ENCODE data around the gene OR52W1. TPM values are rescaled to one million over a fixed set of nuclear protein-coding genes. Genes with fewer than 3 reads are reported as not detected.

OR52W1 gene
- total and polyA plus RNA-seq, 2 donors (not counting 3 experiments of a cell fraction or from before 2014, with no cell fraction given) = not detected

DNA sequence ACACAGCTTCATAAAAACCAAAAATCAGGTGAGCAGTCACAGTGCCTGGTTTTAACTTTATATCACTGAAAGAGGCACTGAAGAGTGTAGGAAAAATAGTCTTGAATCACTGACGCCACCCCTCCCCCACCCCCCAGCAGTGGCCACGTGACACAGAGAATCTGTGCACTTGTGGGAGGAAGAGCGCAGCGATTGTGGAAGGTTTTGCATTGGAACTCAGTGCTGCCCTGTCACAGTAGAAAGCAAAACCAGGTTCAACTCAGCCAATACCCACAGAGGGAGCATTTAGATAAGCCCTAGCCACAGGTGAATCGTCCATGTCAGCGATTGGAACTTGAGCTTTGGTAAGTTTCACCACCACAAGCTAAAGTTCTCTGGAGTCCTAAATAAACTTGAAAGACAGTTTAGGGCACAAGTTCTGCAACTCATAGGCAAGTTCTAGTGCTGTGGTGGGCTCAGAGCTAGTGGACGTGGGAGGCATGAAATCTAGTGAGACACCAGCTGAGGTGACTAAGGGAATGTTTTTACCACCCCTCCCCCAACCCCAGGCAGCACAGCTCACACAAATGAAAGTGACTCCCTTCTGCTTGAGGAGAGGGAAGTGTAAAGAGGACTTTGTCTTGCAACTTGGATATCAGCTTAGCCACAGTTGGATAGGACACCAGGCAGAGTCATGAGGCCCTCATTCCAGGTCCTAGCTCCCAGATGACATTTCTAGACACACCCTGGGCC is 42.2 kb upstream of the OR52W1 start:
- no peaks in the 10 kb centered on the region for H3K79me2 ChIP-seq (ENCODE audit: control insufficient read depth, insufficient read depth, low read length)
- H3K9me3 ChIP-seq (replicated peaks; ENCODE audit: control insufficient read depth, insufficient read depth, low read length) = no peaks in the 10 kb centered on the region
- BruUV-seq (replicated peaks) = no TSS peak
- no peak for TF ChIP-seq GATA2 (IDR thresholded peaks at IDR 0.05; ENCODE audit: insufficient read depth, insufficient read length, low read depth, low read length)
- no peak for TF ChIP-seq CTCF (IDR thresholded peaks at IDR 0.05; ENCODE audit: extremely low read depth in 1 of 2, insufficient read depth in 1 of 2, low read depth in 1 of 2, low read length in 2 of 2)
- no peak for TF ChIP-seq POLR2AphosphoS5 (IDR thresholded peaks at IDR 0.05; ENCODE audit: insufficient read depth, low read depth, low read length)
- TF ChIP-seq MYC (IDR thresholded peaks at IDR 0.05; ENCODE audit: low read depth, low read length) = no peak
- no peak for TF ChIP-seq JUN (IDR thresholded peaks at IDR 0.05; ENCODE audit: borderline replicate concordance, insufficient read depth, insufficient read length, low read depth)
- TF ChIP-seq EZH2 (IDR thresholded peaks at IDR 0.05; ENCODE audit: borderline replicate concordance, low read depth, low read length, severe bottlenecking) = no peak
- TF ChIP-seq FOS (IDR thresholded peaks at IDR 0.05; ENCODE audit: borderline replicate concordance, insufficient read depth, low read length) = no peak
- no peak for TF ChIP-seq POLR2A (IDR thresholded peaks at IDR 0.05; ENCODE audit: low read depth, low read length)
- TF ChIP-seq, protein P1, sequence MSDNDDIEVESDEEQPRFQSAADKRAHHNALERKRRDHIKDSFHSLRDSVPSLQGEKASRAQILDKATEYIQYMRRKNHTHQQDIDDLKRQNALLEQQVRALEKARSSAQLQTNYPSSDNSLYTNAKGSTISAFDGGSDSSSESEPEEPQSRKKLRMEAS (IDR thresholded peaks at IDR 0.05; ENCODE audit: insufficient read depth, insufficient read length) = no peak
- no peak overlapping the region for H3K9ac ChIP-seq (replicated peaks; ENCODE audit: extremely low read depth, insufficient read depth, low read length)
- no peaks in the 10 kb centered on the region for H4K20me1 ChIP-seq (replicated peaks; ENCODE audit: control insufficient read depth, extremely low read depth, insufficient read depth, low read length)
- no peaks in the 10 kb centered on the region for H3K27me3 ChIP-seq (ENCODE audit: control insufficient read depth in 2 of 2, insufficient read depth in 2 of 2, low read length in 2 of 2)
- intact Hi-C loops (cut with micrococcal nuclease) = no loop called here
- H3K4me3 ChIP-seq (replicated peaks in 1 of 3; ENCODE audit: insufficient read depth in 1 of 3, low read depth in 1 of 3, low read length in 3 of 3) = no peak overlapping the region
- dilution Hi-C loops (cut with MboI; ENCODE audit: extremely low pct_ligation_motif_present, low sequenced_read_pairs) = no loop called here
- ChIA-PET POLR2A (no interaction called here), CTCF (interaction anchor here (1.1 kb wide), 1 partner anchor 11 kb away, joined by 3 read pairs; no protein-coding TSS in a partner anchor)
- H3K36me3 ChIP-seq (ENCODE audit: control insufficient read depth in 2 of 2, extremely low read depth in 1 of 2, insufficient read depth in 2 of 2, low read length in 2 of 2) = no peaks in the 10 kb centered on the region
- H3K4me1 ChIP-seq (ENCODE audit: control insufficient read depth, extremely low read depth, insufficient read depth, low read length) = no peaks in the 10 kb centered on the region
- H3K4me2 ChIP-seq (ENCODE audit: insufficient read depth, low read length) = no peak overlapping the region
- H3K9me1 ChIP-seq (replicated peaks; ENCODE audit: control insufficient read depth, extremely low read depth, insufficient read depth, low read length) = no peaks in the 10 kb centered on the region
- FAIRE-seq (no peak), DNase-seq (ENCODE audit: low read depth, low spot score) (no peak)
- no peak overlapping the region for H3K27ac ChIP-seq (ENCODE audit: insufficient read depth, low read depth, low read length)
- no peak overlapping the region for H2AFZ ChIP-seq (ENCODE audit: low read depth, low read length)
